ENCODE data around the gene NKPD1.

DNA sequence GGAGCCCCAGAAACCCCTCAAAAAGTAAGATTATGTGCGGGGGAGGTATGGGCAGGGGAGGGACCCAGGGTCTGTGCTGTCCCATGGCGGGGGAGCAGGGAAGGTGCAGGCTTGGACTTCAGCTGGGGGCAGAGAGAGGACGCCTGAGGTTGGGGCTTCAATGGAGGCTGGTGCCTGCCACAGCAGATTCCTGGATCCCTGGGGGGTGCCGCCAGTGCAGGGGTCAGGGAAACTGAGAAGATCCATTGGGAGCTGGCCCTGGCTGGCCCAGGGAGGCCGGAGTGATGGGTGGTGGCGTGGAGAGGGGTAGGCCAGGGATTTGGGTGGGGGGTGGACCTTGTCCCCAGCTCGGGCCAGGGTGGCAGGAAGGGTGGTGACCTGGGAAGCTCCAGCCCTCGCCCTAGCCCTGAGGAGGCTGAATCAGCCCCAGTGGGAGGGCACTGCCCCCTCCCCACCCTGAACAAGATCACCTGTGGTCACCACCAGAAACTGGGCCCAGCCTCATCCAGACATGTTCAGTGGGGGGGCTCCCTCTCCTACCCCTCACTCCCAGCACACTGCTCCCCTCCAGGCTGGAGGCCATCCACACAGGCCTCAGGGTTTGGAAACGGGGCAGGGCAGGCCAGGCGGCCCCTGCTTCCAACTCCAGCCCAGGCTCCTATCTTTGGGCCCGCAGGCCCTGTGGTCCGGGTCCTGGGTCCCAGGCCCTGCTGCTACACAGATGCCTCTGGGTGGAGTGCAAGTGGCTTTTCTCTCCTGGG is 1.4 kb downstream of the NKPD1 start:
- TF ChIP-seq POLR2AphosphoS5 (IDR thresholded peaks at IDR 0.05) (no peak), POLR2A (IDR thresholded peaks at IDR 0.05) (no peak)
- TF ChIP-seq, protein P1, sequence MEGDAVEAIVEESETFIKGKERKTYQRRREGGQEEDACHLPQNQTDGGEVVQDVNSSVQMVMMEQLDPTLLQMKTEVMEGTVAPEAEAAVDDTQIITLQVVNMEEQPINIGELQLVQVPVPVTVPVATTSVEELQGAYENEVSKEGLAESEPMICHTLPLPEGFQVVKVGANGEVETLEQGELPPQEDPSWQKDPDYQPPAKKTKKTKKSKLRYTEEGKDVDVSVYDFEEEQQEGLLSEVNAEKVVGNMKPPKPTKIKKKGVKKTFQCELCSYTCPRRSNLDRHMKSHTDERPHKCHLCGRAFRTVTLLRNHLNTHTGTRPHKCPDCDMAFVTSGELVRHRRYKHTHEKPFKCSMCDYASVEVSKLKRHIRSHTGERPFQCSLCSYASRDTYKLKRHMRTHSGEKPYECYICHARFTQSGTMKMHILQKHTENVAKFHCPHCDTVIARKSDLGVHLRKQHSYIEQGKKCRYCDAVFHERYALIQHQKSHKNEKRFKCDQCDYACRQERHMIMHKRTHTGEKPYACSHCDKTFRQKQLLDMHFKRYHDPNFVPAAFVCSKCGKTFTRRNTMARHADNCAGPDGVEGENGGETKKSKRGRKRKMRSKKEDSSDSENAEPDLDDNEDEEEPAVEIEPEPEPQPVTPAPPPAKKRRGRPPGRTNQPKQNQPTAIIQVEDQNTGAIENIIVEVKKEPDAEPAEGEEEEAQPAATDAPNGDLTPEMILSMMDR (IDR thresholded peaks at IDR 0.05): no peak

Measured in prostate gland (tissue), 2 donors.